ENCODE data around the gene STX17.

GRCh38 chr9:99885747-99886146, 20.7 kb upstream of the STX17 start:
- no peak for TF ChIP-seq NFIC (IDR thresholded peaks at IDR 0.05; ENCODE audit: low read depth, low read length)
- TF ChIP-seq SKIL (IDR thresholded peaks at IDR 0.05; ENCODE audit: low read depth, poor library complexity, severe bottlenecking), result no peak
- TF ChIP-seq USF2 (IDR thresholded peaks at IDR 0.05; ENCODE audit: borderline replicate concordance, low read depth, low read length), result no peak
